Anterior cingulate cortex (tissue), 58 donors: ENCODE results near the gene PRELP.

ENCODE experiments used
- DNase-seq, 58 donors: peaks; one replicate each; lab custom pipeline; 2025; lab: John Stamatoyannopoulos, UW

Gene PRELP

DNA sequence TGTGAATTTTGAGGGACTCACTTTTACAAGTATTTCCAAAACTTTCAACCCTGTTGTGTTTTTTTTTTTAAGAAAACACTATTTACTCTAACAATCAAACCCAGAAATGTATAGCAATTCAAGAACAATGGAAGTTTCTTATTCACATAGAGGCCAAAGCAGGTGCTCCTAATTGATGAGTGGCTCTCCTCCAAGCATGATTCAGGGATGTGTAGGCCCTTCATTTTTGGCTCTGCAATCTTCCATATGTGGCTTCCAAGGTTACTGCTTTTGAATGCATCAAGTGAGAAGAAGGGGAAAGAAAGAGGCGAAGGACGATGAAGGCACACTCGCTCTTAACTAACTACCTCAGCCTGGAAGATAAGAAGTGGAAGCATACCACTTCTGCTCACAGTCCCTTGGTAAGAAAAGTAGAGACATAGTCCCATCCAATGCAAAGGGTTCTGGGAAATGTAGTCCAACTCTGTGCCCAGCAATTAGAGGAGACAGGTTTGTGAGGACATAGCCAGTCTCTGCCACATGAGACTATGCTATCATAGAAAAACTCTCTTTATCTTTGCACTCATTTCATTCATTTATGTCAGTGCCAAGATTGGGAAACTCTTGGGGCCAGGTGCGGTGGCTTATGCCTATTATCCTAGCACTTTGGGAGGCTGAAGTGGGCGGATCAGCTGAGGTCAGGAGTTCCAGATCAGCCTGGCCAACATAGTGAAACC lies 64.4 kb downstream of the PRELP start:
- no peak for DNase-seq
